ENCODE data around the gene NUCKS1. TPM values are rescaled to one million over a fixed set of nuclear protein-coding genes. Genes with fewer than 3 reads are reported as not detected.

The NUCKS1 gene
- total and polyA plus RNA-seq, 2 of the 4 experiments (the other 2 are of a cell fraction): 37.9 to 103 TPM

DNA sequence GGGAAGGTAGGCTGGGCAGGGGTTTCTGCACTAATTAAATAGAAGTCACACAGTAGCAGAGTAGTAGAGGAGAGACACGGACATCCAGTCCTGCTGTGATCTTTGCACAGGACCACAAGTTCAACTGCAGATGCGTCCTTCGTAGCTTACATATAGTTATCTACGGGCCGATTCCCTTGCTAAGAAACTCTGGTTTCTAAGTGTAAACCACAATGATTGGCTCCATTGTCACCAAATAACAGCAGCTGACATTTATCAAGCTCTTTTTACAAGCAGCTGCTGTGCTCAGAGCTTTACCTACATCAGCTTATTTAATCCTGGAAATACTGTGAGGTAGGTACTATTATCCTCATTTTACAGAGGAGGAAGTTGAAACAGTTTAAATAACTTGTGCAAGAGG is 72.8 kb downstream of the NUCKS1 start:
- dilution Hi-C loops (cut with HindIII; ENCODE audit: low sequenced_read_pairs, unreplicated experiment): no loop called here
- Histone ChIP-seq H3K4me1 (ENCODE audit: control insufficient read depth, insufficient read depth, low read length) (peaks cover 12% of the 10 kb centered on the region), H2BK5ac (ENCODE audit: low read depth, low read length, poor library complexity, severe bottlenecking) (no peak overlapping the region), H2BK15ac (ENCODE audit: low read depth, low read length) (no peak overlapping the region), H3K14ac (replicated peaks; ENCODE audit: low read depth, low read length) (no peak overlapping the region), H3K56ac (ENCODE audit: extremely low read depth, insufficient read depth, low read length) (no peak overlapping the region), H4K20me1 (ENCODE audit: insufficient read depth, low read length) (no peaks in the 10 kb centered on the region), H3K9ac (ENCODE audit: low read depth, low read length) (no peak overlapping the region), H2AK5ac (ENCODE audit: low read depth, low read length) (no peak overlapping the region), H3K4ac (ENCODE audit: low read depth, low read length) (no peak overlapping the region), H2BK120ac (ENCODE audit: low read depth, low read length) (no peak overlapping the region), H4K5ac (ENCODE audit: low read depth, low read length) (no peak overlapping the region), H2AK9ac (replicated peaks; ENCODE audit: low read depth, low read length, poor library complexity) (no peak overlapping the region), H4K8ac (ENCODE audit: low read depth in 2 of 2, low read length in 2 of 2) (no peak overlapping the region), H3K4me2 (ENCODE audit: low read depth, low read length) (no peak overlapping the region), H3K27me3 (ENCODE audit: control insufficient read depth, insufficient read depth, low read length) (peaks cover 3% of the 10 kb centered on the region; the same call in 1 of the 2 replicates), H3K9me1 (ENCODE audit: insufficient read depth, low read length) (peaks cover 3% of the 10 kb centered on the region; the same call in 1 of the 2 replicates), H3K27ac (ENCODE audit: insufficient read depth, low read length) (no peak overlapping the region), H3K36me3 (ENCODE audit: control insufficient read depth, insufficient read depth, low read length) (no peaks in the 10 kb centered on the region), H2BK20ac (ENCODE audit: low read depth, low read length) (no peak overlapping the region), H3K79me1 (ENCODE audit: low read depth in 1 of 2, low read length in 2 of 2) (peaks cover 5 to 19% of the 10 kb centered on the region in 2 experiments; a peak in 3 of 4 replicates), H3K9me3 (ENCODE audit: control insufficient read depth, insufficient read depth, low read length) (no peaks in the 10 kb centered on the region), H3K23ac (ENCODE audit: low read depth, low read length) (no peak overlapping the region), H3K4me3 (ENCODE audit: insufficient read depth, low read depth, low read length) (no peak overlapping the region), H4K91ac (ENCODE audit: insufficient read depth, low read depth, low read length) (no peak overlapping the region), H3K18ac (ENCODE audit: low read depth, low read length) (no peak overlapping the region), H2AFZ (replicated peaks; ENCODE audit: low read length, poor library complexity) (no peak overlapping the region)
- ATAC-seq (ENCODE audit: low read depth) (no peak), DNase-seq (no peak)
- intact Hi-C loops (cut with micrococcal nuclease): no loop called here
- CTCF ChIA-PET: interaction anchor here (0.6 to 1.5 kb wide), 5 partner anchors 17 to 300 kb away, joined by 3 to 7 read pairs (median 3); no protein-coding TSS in a partner anchor
- TF ChIP-seq, protein P1, sequence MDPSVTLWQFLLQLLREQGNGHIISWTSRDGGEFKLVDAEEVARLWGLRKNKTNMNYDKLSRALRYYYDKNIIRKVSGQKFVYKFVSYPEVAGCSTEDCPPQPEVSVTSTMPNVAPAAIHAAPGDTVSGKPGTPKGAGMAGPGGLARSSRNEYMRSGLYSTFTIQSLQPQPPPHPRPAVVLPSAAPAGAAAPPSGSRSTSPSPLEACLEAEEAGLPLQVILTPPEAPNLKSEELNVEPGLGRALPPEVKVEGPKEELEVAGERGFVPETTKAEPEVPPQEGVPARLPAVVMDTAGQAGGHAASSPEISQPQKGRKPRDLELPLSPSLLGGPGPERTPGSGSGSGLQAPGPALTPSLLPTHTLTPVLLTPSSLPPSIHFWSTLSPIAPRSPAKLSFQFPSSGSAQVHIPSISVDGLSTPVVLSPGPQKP (IDR thresholded peaks at IDR 0.05; ENCODE audit: borderline replicate concordance, low read depth, low read length): no peak
- TF ChIP-seq MXI1 (IDR thresholded peaks at IDR 0.05; ENCODE audit: borderline replicate concordance, low read depth, low read length) (no peak), SMC3 (IDR thresholded peaks at IDR 0.05; ENCODE audit: low read depth, low read length) (no peak), POLR2A (IDR thresholded peaks at IDR 0.05; ENCODE audit: low read depth, low read length) (no peak), RAD21 (IDR thresholded peaks at IDR 0.05; ENCODE audit: low read length) (no peak), RFX5 (IDR thresholded peaks at IDR 0.05; ENCODE audit: low read depth, low read length) (no peak), NFE2L2 (IDR thresholded peaks at IDR 0.05; ENCODE audit: low read depth, low read length) (no peak)
- TF ChIP-seq, protein P2, sequence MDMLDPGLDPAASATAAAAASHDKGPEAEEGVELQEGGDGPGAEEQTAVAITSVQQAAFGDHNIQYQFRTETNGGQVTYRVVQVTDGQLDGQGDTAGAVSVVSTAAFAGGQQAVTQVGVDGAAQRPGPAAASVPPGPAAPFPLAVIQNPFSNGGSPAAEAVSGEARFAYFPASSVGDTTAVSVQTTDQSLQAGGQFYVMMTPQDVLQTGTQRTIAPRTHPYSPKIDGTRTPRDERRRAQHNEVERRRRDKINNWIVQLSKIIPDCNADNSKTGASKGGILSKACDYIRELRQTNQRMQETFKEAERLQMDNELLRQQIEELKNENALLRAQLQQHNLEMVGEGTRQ (IDR thresholded peaks at IDR 0.05; ENCODE audit: low read depth, low read length): no peak
- no TSS peak for BruUV-seq (replicated peaks)
- in situ Hi-C loops (cut with MboI; ENCODE audit: low sequenced_read_pairs): no loop called here
- POLR2A ChIA-PET (ENCODE audit: unreplicated experiment): no interaction called here
- 96% methylated on average over 4 of the region's 5 CpGs; no CpG with 5 or more reads in 1 of the 2 experiments for WGBS, 2 experiments (ENCODE audit: extremely low coverage in 2 of 2, insufficient read length in 1 of 2)

Measured in IMR-90 (cell line).